HepG2 (cell line): ENCODE data around the gene CPZ. TPM values are rescaled to one million over a fixed set of nuclear protein-coding genes. Genes with fewer than 3 reads are reported as not detected.

Source experiments
- ATAC-seq: fragments of 200-7000 bp; cut with Tn5 transposase; 3 replicates; pipeline ENCODE4 v1.9.1; 2020; ENCODE audit warnings: mild to moderate bottlenecking, moderate library complexity
- BruUV-seq: library from RNA; stranded (reverse); fragments of 400-500 nt; replicated peaks from 2 replicates; lab custom pipeline; 2021; lab: Mats Ljungman, UMichigan
- CTCF ChIA-PET: fragments of 300-600 bp; formaldehyde crosslinking; extraction: SDS; loops from one replicate; lab custom pipeline; 2021; ENCODE audit warnings: low total read pairs, inconsistent platforms, low intra/inter-chr PET ratio; lab: Yijun Ruan, JAX
- POLR2A ChIA-PET: fragments of 350-600 bp; sonication (Branson Sonifier 250); formaldehyde crosslinking; loops from one replicate; lab custom pipeline; 2020; ENCODE audit warnings: antibody characterized with exemption, inconsistent platforms; lab: Yijun Ruan, JAX
- DNase-seq: peaks from one replicate; pipeline ENCODE4 v3.0.0-alpha.2; 2015; ENCODE audit warnings: low spot score
- FAIRE-seq: peaks from 3 replicates; lab custom pipeline; 2011; peaks lifted over from hg19 to GRCh38; lab: Jason Lieb, UNC
- H2AFZ ChIP-seq: one replicate; pipeline ENCODE4 v1.6.1; 2011; ENCODE audit warnings: low read length, inconsistent platforms
- H3K27ac ChIP-seq: fragments of 300-600 bp; 3 replicates; pipeline ENCODE4 v1.8.0; 2011; ENCODE audit warnings: mixed run types, mild to moderate bottlenecking, mixed read lengths, low read length, inconsistent platforms; ENCODE audit not compliant: insufficient read depth; ENCODE audit errors: extremely low read length
- H3K27me3 ChIP-seq, 2 experiments: fragments of 200-600 bp in 1 of 2; 2 replicates in 1 of 2; 3 replicates in 1 of 2; pipeline versions ENCODE4 v1.6.0 to v1.8.0; 2011; ENCODE audit warnings: low read length in 2 of 2, mild to moderate bottlenecking in 2 of 2, moderate library complexity in 2 of 2, inconsistent platforms in 1 of 2; ENCODE audit not compliant: insufficient read depth in 2 of 2, control insufficient read depth in 1 of 2
- H3K36me3 ChIP-seq, 2 experiments: fragments of 200-600 bp in 1 of 2; replicated peaks in 1 of 2; 2 replicates in 1 of 2; 3 replicates in 1 of 2; pipeline versions ENCODE4 v1.5.1 to v1.8.0; 2011; ENCODE audit warnings: low read length in 2 of 2, inconsistent platforms in 1 of 2; ENCODE audit not compliant: insufficient read depth in 2 of 2, control insufficient read depth in 1 of 2
- H3K4me1 ChIP-seq: 2 replicates; pipeline ENCODE4 v1.5.1; 2012; ENCODE audit warnings: low read length, inconsistent platforms; ENCODE audit not compliant: insufficient read depth
- H3K4me2 ChIP-seq: 2 replicates; pipeline ENCODE4 v1.6.0; 2011; ENCODE audit warnings: low read depth, low read length, inconsistent platforms
- H3K4me3 ChIP-seq, 3 experiments: fragments of 200-600 bp in 1 of 3; sonication (generic), shearing (Covaris generic) in 1 of 3; replicated peaks in 1 of 3; 2 replicates each; pipeline ENCODE4 v1.5.1; 2011 to 2016; ENCODE audit warnings: low read length in 3 of 3, inconsistent platforms in 2 of 3, low read depth in 2 of 3, mild to moderate bottlenecking in 2 of 3, control low read depth in 1 of 3, mixed read lengths in 1 of 3; ENCODE audit not compliant: insufficient read depth in 1 of 3
- H3K79me2 ChIP-seq: one replicate; pipeline ENCODE4 v1.6.1; 2011; ENCODE audit warnings: low read length, inconsistent platforms; ENCODE audit not compliant: insufficient read depth
- H3K9ac ChIP-seq: 2 replicates; pipeline ENCODE4 v1.6.0; 2011; ENCODE audit warnings: mild to moderate bottlenecking, low read depth, low read length, inconsistent platforms; ENCODE audit not compliant: insufficient read depth
- H3K9me3 ChIP-seq: 2 replicates; pipeline ENCODE4 v1.5.1; 2012; ENCODE audit warnings: mild to moderate bottlenecking, low read length
- H4K20me1 ChIP-seq: 2 replicates; pipeline ENCODE4 v1.6.0; 2011; ENCODE audit warnings: inconsistent platforms, mild to moderate bottlenecking, low read length, moderate library complexity; ENCODE audit not compliant: insufficient read depth
- CREB1 ChIP-seq, 2 experiments: fragments of 450-650 bp in 1 of 2; IDR thresholded peaks; 2 replicates each; pipeline ENCODE4 v1.6.1; 2016 to 2017; ENCODE audit warnings: control low read depth in 1 of 2, mild to moderate bottlenecking in 1 of 2, missing compliant biosample characterization in 1 of 2, missing genetic modification characterization in 1 of 2
- GLI4 ChIP-seq: sonication (generic); formaldehyde crosslinking; IDR thresholded peaks from 2 replicates; pipeline ENCODE4 v1.5.1; 2020; ENCODE audit warnings: missing genetic modification reagents, mild to moderate bottlenecking, moderate library complexity, borderline replicate concordance
- PHF21A ChIP-seq: sonication (generic); formaldehyde crosslinking; IDR thresholded peaks from 2 replicates; pipeline ENCODE4 v1.5.0; 2020; ENCODE audit warnings: mild to moderate bottlenecking, missing genetic modification reagents
- STAG1 ChIP-seq: sonication (generic); formaldehyde crosslinking; IDR thresholded peaks from 2 replicates; pipeline ENCODE4 v1.4.0; 2020; ENCODE audit warnings: missing genetic modification reagents
- ZNF101 ChIP-seq: sonication (generic); formaldehyde crosslinking; IDR thresholded peaks from 2 replicates; pipeline ENCODE4 v1.4.0; 2020; ENCODE audit warnings: mild to moderate bottlenecking, low read depth, missing genetic modification reagents, borderline replicate concordance
- ZNF574 ChIP-seq: sonication (generic); formaldehyde crosslinking; IDR thresholded peaks from 2 replicates; pipeline ENCODE4 v1.4.0; 2020; ENCODE audit warnings: missing genetic modification reagents
- ZNF740 ChIP-seq: sonication (generic); formaldehyde crosslinking; IDR thresholded peaks from 2 replicates; pipeline ENCODE4 v1.4.0; 2020; ENCODE audit warnings: missing genetic modification reagents
- ZSCAN22 ChIP-seq: sonication (generic); formaldehyde crosslinking; IDR thresholded peaks from 2 replicates; pipeline ENCODE4 v1.4.0; 2020; ENCODE audit warnings: mild to moderate bottlenecking, missing genetic modification reagents
- ZSCAN31 ChIP-seq: sonication (generic); formaldehyde crosslinking; IDR thresholded peaks from 2 replicates; pipeline ENCODE4 v1.5.0; 2020; ENCODE audit warnings: low read depth, mild to moderate bottlenecking, missing genetic modification reagents
- WGBS: methylation state at CpG from one replicate; pipeline ENCODE4 v1.1.6; 2017; ENCODE audit warnings: low lambda C conversion rate; 5-methylcytosine and 5-hydroxymethylcytosine counted together
- in situ Hi-C: cut with HindIII; loops from 2 replicates; pipeline ENCODE4 v1.10.0; 2017; ENCODE audit warnings: low pct_unique_long_range_greater_than_20kb; ENCODE audit not compliant: extremely low pct_ligation_motif_present
- intact Hi-C: fragments of 100-400 bp; cut with micrococcal nuclease; formaldehyde crosslinking; loops from one replicate; pipeline ENCODE4 v1.10.0; 2022; ENCODE audit not compliant: unreplicated experiment
- polyA plus RNA-seq, 8 experiments: library from polyadenylated mRNA; depleted of rRNA in 3 of 8; stranded (reverse) in 7 of 8; unstranded in 1 of 8; fragments of >200 nt; fragmentation: Illumina TruSeq in 4 of 8; extraction: Trizol in 4 of 8; gene quantifications; 2 replicates each; pipeline versions ENCODE4 v1.2.1 to v1.2.3, GENCODE V29; 2011 to 2016; ENCODE audit warnings: low read depth in 4 of 8, missing spikeins in 1 of 8, mixed read lengths in 1 of 8; ENCODE audit not compliant: insufficient read depth in 1 of 8
- total RNA-seq, 5 experiments: library from RNA; depleted of rRNA; stranded (reverse); fragments of >200 nt; fragmentation: Illumina TruSeq; extraction: Trizol; gene quantifications; 2 replicates each; pipeline ENCODE4 v1.2.3, GENCODE V29; 2016; ENCODE audit warnings: low read depth in 1 of 5

Gene CPZ
- total and polyA plus RNA-seq, 2 of the 13 experiments (the other 11 are each of a cell fraction or from before 2014, with no cell fraction given): 0.58 to 0.61 TPM

GRCh38 chr4:8599091-8599460, 6.5 kb downstream of the CPZ start (continued):
- no peak for TF ChIP-seq GLI4 (CRISPR knock-in tag)
- TF ChIP-seq ZNF740 (CRISPR knock-in tag): no peak
- TF ChIP-seq STAG1 (CRISPR knock-in tag): no peak
- TF ChIP-seq ZNF101: no peak
- TF ChIP-seq ZNF574: no peak
- no peak for TF ChIP-seq ZSCAN31 (CRISPR knock-in tag)
- TF ChIP-seq PHF21A (CRISPR knock-in tag): no peak

DNA sequence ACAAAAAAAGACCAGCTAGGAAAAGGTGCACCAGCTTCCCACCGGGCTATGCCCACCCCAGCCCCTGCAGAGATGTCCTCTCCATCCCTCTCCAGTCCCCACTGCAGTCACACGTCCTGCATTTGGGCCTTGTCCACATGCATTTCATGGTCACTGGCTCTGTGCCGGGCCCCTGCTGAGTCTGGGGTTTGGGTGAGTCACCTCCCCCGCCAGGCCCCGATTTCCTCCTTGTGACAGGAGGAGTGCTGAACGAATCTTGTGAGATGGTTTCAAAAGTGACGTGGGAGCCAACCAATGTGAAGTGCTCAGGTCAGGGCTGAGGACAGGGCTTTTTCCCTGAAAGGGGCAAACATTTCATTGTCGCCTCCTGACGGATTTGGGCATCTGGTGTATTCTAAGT, 7.1 kb downstream of the CPZ start:
- 41% methylated on average over 4 of the region's 9 CpGs for WGBS
- no peak for FAIRE-seq
- in situ Hi-C loops: no loop called here

More for the DNA sequence above, 7.1 kb downstream of the CPZ start:
- Histone ChIP-seq H3K9me3 (no peaks in the 10 kb centered on the region), H3K36me3 (no peaks in the 10 kb centered on the region), H3K4me1 (peaks cover 9% of the 10 kb centered on the region), H4K20me1 (no peaks in the 10 kb centered on the region; the same call in 1 of the 2 replicates), H3K9ac (no peak overlapping the region), H3K4me3 (no peak overlapping the region), H3K27me3 (peaks cover 6 to 39% of the 10 kb centered on the region in 2 experiments; a peak in 4 of 5 replicates), H2AFZ (no peak overlapping the region), H3K4me2 (no peak overlapping the region), H3K27ac (no peak overlapping the region), H3K79me2 (no peaks in the 10 kb centered on the region)
- no peak for ATAC-seq
- TF ChIP-seq CREB1 (IDR thresholded peaks at IDR 0.05): 0 out of 2 replicates have a peak, but pooled peaks have one; percentile 34
- no peak for TF ChIP-seq CREB1 (CRISPR knock-in tag; IDR thresholded peaks at IDR 0.05)
- no peak for TF ChIP-seq ZSCAN22 (CRISPR knock-in tag)
- intact Hi-C loops: no loop called here
- CTCF ChIA-PET: no interaction called here
- no TSS peak for BruUV-seq
- no peak for DNase-seq
- POLR2A ChIA-PET: no interaction called here
